Stimulated activated CD4-positive, alpha-beta T cell treated with anti-CD3 and anti-CD28 coated beads, Interleukin-12 subunit alpha, Interleukin-12 subunit beta, amount 100 ng/mL, for 24 hours (primary cell): ENCODE results near the gene STX11.

Source experiments
- DNase-seq, 2 experiments: peaks; one replicate each; pipeline ENCODE4 v3.0.0-alpha.2; 2020; ENCODE audit warnings: low read depth in 2 of 2

Gene STX11

DNA sequence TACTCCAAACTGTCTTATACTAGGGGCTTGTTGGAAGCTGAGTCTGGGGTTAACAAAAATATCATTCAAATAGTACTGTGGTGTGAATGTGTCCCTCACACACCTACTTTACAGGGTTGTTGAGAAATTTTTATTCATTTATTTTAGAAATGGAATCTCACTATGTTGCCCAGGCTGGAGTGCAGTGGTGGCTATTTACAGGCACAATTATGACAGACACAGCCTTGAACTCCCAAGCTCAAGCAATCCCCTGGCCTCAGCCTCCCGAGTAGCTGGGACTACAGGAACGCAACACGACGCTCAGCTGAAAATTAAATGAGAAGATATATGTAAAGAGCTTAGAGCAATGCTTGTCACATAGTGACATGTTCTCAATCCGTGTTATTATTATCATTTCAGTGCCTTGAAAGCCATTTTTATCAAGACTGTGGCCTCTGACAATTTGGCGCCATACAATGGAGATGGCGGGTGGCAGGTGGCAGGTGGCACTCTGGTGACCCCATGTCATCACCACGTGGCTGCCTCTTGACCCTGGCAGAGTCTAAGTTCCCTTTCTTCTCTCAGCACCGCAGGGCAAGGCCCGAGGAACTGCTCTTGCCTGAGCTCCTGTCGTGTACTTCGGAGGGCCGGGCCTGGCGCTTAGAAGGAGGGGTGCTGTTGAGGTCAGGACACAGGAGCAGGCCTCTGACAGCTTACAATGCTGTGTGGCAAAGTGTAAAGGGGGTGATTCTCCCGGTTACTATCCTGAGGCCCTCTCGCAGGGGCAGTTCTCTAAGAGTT, 64.5 kb downstream of the STX11 start:
- DNase-seq = no peak

GRCh38 chr6:144215402-144215931, 65.2 kb downstream of the STX11 start:
- DNase-seq = peak in 1 of 2 experiments; percentile 9

GRCh38 chr6:144215932-144216667, 65.8 kb downstream of the STX11 start:
- DNase-seq = peak; percentile 86 to 88

DNA sequence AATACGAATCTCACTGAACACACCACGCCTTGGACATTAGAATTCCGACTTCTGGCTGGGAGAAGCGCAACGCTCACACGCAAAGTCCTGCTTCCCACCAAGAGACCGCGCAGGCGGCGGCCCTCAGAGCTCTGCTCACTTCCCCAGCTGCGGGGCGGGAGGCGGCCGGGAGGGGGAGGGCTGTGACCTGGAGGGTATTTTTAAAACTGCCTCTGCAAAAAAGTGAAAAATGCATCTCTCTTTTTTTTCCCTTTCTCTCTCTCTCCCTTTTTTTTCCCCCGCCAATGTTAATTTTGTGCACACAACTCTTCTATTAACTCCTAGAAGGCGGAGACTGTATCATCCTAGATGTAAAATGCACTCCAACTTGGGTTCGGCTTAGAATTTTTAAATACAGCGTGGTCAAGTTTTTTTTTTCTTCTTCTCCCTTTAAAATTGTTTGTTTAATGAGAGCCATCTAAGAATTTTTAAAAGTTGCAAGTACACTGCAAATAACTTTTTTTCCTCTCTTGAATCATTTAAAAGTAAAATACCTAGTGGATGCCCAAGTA, 66.4 kb downstream of the STX11 start:
- DNase-seq = no peak

- no peak for DNase-seq
Observed at GRCh38 chr6:144217264-144217663, 66.9 kb downstream of the STX11 start.

DNA sequence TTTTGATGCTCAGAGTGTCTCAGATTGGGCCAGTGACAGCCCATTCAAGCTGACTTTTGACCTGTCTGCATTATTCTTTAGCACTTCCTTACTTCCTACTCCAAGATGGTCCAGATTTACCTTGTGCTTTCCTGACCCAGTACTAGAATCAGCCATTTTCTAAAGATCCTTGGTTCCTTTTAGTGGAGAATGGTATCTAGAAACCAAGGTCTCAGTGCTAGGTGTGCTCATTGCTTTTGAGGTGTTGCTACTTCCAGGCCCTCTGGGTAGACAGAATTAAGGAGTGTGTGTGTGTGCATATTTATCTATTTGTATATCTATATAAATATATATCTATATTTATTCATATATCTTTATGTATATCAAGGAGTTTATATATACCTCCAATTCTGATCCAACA, 67.5 kb downstream of the STX11 start:
- no peak for DNase-seq

- DNase-seq = no peak
Observed at GRCh38 chr6:144219056-144219685, 68.9 kb downstream of the STX11 start.

- DNase-seq = no peak
Observed at GRCh38 chr6:144220031-144220790, 69.9 kb downstream of the STX11 start.

DNA sequence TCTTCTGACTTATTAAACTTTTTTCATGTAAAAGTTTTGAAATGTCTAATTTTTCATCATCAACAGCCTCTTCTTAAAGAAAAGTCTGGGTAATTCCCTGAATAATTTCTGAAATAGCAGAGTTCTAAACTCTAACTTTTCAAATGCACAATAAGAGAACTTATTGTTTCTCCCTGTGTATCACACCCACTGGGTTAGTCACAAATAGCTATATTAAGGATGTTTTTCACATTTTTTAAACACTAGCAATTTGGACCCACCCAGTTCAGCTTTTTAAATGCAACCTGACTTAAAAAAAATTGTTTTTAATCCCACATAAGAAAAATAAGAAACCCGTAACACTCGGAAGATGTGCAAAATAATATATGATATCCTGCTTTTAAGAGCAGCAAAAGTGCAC, 73.4 kb downstream of the STX11 start:
- DNase-seq = no peak

DNA sequence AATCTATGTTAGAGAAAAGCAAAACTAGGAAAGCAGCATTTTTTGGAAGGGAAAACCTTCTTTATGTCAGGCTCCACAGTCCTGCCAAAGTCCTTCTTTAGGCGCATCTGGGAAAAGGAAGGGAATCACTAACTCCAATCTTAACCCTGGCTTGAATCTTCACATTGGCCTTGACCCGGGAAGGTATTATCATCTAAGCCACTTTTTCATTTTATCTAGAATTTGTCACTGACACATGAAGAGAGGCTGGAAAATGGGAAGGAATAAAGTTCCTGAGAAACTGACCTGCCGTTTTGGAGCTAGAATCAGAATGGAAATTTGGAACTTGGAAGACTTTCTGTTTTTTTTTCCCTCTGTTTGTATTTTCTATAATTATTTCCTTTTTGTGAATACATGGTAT, 81.4 kb downstream of the STX11 start:
- DNase-seq = no peak

GRCh38 chr6:144232176-144232831, 82.0 kb downstream of the STX11 start:
- no peak for DNase-seq

- no peak for DNase-seq
Observed at GRCh38 chr6:144232832-144233230, 82.5 kb downstream of the STX11 start.

- no peak for DNase-seq
Observed at GRCh38 chr6:144234399-144234798, 84.1 kb downstream of the STX11 start.

- no peak for DNase-seq
Observed at GRCh38 chr6:144234935-144235334, 84.6 kb downstream of the STX11 start.
